Endodermal cell (in vitro differentiated cells): Measurements from ENCODE around the gene VSIG10. TPM values are rescaled to one million over a fixed set of nuclear protein-coding genes. Genes with fewer than 3 reads are reported as not detected.

Source experiments
- DNase-seq: peaks from one replicate; pipeline ENCODE4 v3.0.0-alpha.2; 2017
- H3K27ac ChIP-seq: 2 replicates; pipeline ENCODE4 v1.5.1; 2013; ENCODE audit warnings: mild to moderate bottlenecking, low read depth, low read length, moderate library complexity
- H3K27me3 ChIP-seq: 2 replicates; pipeline ENCODE4 v1.6.1; 2013; ENCODE audit warnings: mild to moderate bottlenecking, low read length, moderate library complexity; ENCODE audit not compliant: insufficient read depth, control insufficient read depth, poor library complexity, severe bottlenecking
- H3K36me3 ChIP-seq: 2 replicates; pipeline ENCODE4 v1.7.0; 2013; ENCODE audit warnings: mild to moderate bottlenecking, low read length, moderate library complexity; ENCODE audit not compliant: control insufficient read depth, insufficient read depth
- H3K4me1 ChIP-seq: one replicate; pipeline ENCODE4 v1.7.0; 2013; ENCODE audit warnings: low read length; ENCODE audit not compliant: control insufficient read depth, insufficient read depth
- H3K4me3 ChIP-seq: 2 replicates; pipeline ENCODE4 v1.5.1; 2013; ENCODE audit warnings: mild to moderate bottlenecking, low read length, moderate library complexity
- H3K9ac ChIP-seq: 2 replicates; pipeline ENCODE4 v1.6.1; 2013; ENCODE audit warnings: mild to moderate bottlenecking, low read length, moderate library complexity; ENCODE audit not compliant: poor library complexity, severe bottlenecking; ENCODE audit errors: extremely low read depth
- H3K9me3 ChIP-seq: 2 replicates; pipeline ENCODE4 v1.6.1; 2013; ENCODE audit warnings: mild to moderate bottlenecking, low read length, moderate library complexity; ENCODE audit not compliant: control insufficient read depth
- H3K27ac Mint-ChIP-seq: 2 replicates; pipeline ENCODE4 v1.8.0; 2020; ENCODE audit warnings: mixed read lengths
- H3K27me3 Mint-ChIP-seq: 2 replicates; pipeline ENCODE4 v1.8.0; 2021; ENCODE audit warnings: mild to moderate bottlenecking, mixed read lengths; ENCODE audit not compliant: insufficient read depth
- H3K36me3 Mint-ChIP-seq: 2 replicates; pipeline ENCODE4 v1.8.0; 2020; ENCODE audit warnings: low read depth, mixed read lengths
- H3K4me1 Mint-ChIP-seq: 2 replicates; pipeline ENCODE4 v1.8.0; 2020; ENCODE audit warnings: mixed read lengths
- H3K4me3 Mint-ChIP-seq: 2 replicates; pipeline ENCODE4 v1.8.0; 2020; ENCODE audit warnings: mild to moderate bottlenecking, moderate library complexity, mixed read lengths
- H3K9me3 Mint-ChIP-seq: 2 replicates; pipeline ENCODE4 v1.8.0; 2020; ENCODE audit warnings: mild to moderate bottlenecking, mixed read lengths
- WGBS, 2 experiments: methylation state at CpG; one replicate each; pipeline versions ENCODE4 v1.1.5 to v1.1.7; 2013; ENCODE audit warnings: missing lambda C conversion rate in 2 of 2, mixed read lengths in 1 of 2; ENCODE audit not compliant: insufficient coverage in 1 of 2, insufficient read length in 1 of 2; 5-methylcytosine and 5-hydroxymethylcytosine counted together
- total RNA-seq, 2 donors: library from RNA; stranded (reverse); fragmentation: NEBNext Ultra II Directional in 1 of 2; extraction: Animal tissue kit (Norgen Biotek cat#: 25700) in 1 of 2; gene quantifications; 2 replicates in 1 of 2; 3 replicates in 1 of 2; pipeline ENCODE4 v1.2.1, GENCODE V29; 2021
- TF ChIP-seq, protein P1 (sequence below): fragments of 200-600 bp; sonication (generic); conservative IDR thresholded peaks from 2 replicates; pipeline ENCODE4 v1.5.0; 2021; ENCODE audit warnings: antibody characterized with exemption, mild to moderate bottlenecking

Gene VSIG10
- total RNA-seq, 2 donors from 2014 or later = 35.4 to 43.8 TPM

DNA sequence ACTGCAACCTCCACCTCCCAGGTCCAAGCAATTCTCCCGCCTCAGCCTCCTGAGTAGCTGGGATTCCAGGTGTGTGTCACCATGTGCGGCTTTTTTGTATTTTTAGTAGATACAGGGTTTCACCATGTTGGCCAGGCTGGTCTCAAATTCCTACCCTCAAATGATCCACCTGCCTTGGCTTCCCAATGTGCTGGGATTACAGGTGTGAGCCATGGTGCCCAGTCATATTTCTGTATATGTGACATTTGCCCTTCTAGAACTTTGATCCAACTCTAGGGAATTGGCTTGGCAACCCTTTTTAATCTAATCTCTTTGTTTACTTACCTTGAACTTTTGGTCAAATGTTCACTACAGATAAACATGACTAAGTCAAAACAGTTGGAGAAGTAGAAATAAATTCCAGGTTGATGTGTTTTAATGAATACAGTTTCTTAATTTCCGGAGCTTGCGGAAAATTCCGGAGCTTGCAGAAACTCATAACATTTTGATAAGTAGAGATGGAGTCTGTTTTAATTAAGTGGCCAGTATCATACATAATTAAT lies 20.6 kb upstream of the VSIG10 start:
- H3K9me3 ChIP-seq = peaks cover 3% of the 10 kb centered on the region
- peaks cover 12% of the 10 kb centered on the region for H3K4me1 Mint-ChIP-seq
- H3K36me3 ChIP-seq = no peaks in the 10 kb centered on the region
- no peaks in the 10 kb centered on the region for H3K4me1 ChIP-seq
- TF ChIP-seq, protein P1, sequence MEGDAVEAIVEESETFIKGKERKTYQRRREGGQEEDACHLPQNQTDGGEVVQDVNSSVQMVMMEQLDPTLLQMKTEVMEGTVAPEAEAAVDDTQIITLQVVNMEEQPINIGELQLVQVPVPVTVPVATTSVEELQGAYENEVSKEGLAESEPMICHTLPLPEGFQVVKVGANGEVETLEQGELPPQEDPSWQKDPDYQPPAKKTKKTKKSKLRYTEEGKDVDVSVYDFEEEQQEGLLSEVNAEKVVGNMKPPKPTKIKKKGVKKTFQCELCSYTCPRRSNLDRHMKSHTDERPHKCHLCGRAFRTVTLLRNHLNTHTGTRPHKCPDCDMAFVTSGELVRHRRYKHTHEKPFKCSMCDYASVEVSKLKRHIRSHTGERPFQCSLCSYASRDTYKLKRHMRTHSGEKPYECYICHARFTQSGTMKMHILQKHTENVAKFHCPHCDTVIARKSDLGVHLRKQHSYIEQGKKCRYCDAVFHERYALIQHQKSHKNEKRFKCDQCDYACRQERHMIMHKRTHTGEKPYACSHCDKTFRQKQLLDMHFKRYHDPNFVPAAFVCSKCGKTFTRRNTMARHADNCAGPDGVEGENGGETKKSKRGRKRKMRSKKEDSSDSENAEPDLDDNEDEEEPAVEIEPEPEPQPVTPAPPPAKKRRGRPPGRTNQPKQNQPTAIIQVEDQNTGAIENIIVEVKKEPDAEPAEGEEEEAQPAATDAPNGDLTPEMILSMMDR = no peak
- no peak for DNase-seq
- H3K4me3 ChIP-seq = no peak overlapping the region
- no peak overlapping the region for H3K27ac ChIP-seq
- H3K9ac ChIP-seq = no peak overlapping the region
- WGBS, 2 experiments = 92 to 99% methylated on average over 3 to 5 of the region's 5 CpGs
- no peak overlapping the region for H3K27ac Mint-ChIP-seq
- H3K4me3 Mint-ChIP-seq = no peak overlapping the region
- no peaks in the 10 kb centered on the region for H3K27me3 ChIP-seq
- no peaks in the 10 kb centered on the region for H3K27me3 Mint-ChIP-seq
- peaks cover 3% of the 10 kb centered on the region for H3K9me3 Mint-ChIP-seq
- no peaks in the 10 kb centered on the region for H3K36me3 Mint-ChIP-seq

DNA sequence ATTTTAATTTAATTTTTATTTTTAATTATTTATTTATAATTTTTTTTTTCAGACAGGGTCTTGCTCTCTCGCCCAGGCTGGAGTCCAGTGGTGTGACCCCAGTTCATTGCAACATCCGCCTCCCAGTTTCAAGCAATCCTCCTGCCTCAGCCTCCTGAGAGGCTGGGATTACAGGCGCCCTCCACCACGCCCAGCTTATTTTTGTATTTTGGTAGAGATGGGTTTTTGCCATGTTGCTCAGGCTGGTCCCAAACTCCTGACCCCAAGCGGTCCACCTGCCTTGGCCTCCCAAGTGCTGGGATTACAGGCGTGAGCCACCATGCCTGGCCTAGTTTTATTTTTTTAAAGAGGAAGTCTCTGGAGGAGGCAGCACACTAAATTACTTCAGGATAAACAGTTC lies 18.5 kb upstream of the VSIG10 start:
- Mint-ChIP-seq H3K4me1 (peaks cover 12% of the 10 kb centered on the region), H3K9me3 (no peaks in the 10 kb centered on the region), H3K27me3 (no peaks in the 10 kb centered on the region), H3K4me3 (no peak overlapping the region), H3K27ac (no peak overlapping the region), H3K36me3 (no peaks in the 10 kb centered on the region)
- Histone ChIP-seq H3K4me1 (no peaks in the 10 kb centered on the region), H3K9ac (no peak overlapping the region), H3K27me3 (no peaks in the 10 kb centered on the region), H3K27ac (no peak overlapping the region), H3K9me3 (no peaks in the 10 kb centered on the region), H3K4me3 (no peak overlapping the region), H3K36me3 (no peaks in the 10 kb centered on the region)
- WGBS, 2 experiments = 96 to 100% methylated on average over 3 to 6 of the region's 6 CpGs
- TF ChIP-seq, protein P1 = no peak
- DNase-seq = no peak

DNA sequence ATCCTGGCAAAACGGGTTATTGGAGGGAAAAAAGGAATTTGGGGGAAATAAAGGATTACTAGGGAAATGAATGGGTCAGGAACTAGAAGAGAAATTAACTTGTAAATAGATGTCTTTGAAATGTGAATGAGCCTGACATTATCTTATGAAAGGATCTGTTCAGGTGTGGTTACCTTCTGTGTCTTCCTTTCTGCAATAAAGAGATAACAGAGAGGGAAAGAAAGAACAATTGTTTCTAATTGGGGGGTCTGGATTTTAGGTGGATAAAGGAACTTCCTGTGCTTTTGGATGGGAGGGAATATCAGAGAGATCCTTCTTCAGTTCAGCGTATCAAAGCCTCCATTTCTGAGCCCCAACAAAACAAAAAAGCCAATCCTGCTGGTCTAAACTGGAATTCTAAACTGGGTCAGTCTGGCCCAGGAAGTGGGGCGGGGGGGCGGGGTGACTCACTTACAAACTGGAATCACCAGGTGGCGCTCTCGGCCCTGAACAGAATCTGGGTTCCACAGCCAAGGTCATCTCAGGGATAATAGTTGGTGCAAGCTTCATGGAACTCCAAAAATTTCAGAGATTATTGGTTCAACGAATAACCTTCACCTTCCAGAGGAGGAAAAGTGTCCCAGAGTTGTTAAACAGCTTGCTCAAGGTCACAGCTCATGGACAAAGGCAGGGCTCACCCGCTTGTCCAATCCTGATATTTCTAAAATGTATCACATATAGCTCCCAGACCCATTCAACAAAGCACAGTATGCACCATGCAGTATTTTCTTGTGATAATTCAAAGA lies 17.0 kb upstream of the VSIG10 start:
- TF ChIP-seq, protein P1 = peak; percentile 86
- peaks cover under 1% of the 10 kb centered on the region for H3K36me3 Mint-ChIP-seq

More for the DNA sequence above, 17.0 kb upstream of the VSIG10 start:
- no peaks in the 10 kb centered on the region for H3K4me1 ChIP-seq
- H3K4me1 Mint-ChIP-seq = peaks cover 12% of the 10 kb centered on the region
- no peaks in the 10 kb centered on the region for H3K27me3 ChIP-seq
- peak overlapping the region; percentile 96 for H3K27ac Mint-ChIP-seq
- H3K4me3 ChIP-seq = no peak overlapping the region
- peak overlapping the region; percentile 43 for H3K9ac ChIP-seq
- no peak overlapping the region for H3K27ac ChIP-seq
- no peaks in the 10 kb centered on the region for H3K9me3 ChIP-seq
- no peaks in the 10 kb centered on the region for H3K27me3 Mint-ChIP-seq
- H3K9me3 Mint-ChIP-seq = peaks cover 1% of the 10 kb centered on the region
- peak; percentile 98 for DNase-seq
- 16 to 19% methylated on average over 2 to 8 of the region's 8 CpGs for WGBS, 2 experiments
- H3K36me3 ChIP-seq = no peaks in the 10 kb centered on the region
- no peak overlapping the region for H3K4me3 Mint-ChIP-seq
